HCT116 (cell line): ENCODE data around the gene IL1R2. TPM values are rescaled to one million over a fixed set of nuclear protein-coding genes. Genes with fewer than 3 reads are reported as not detected.

Source experiments
- ATAC-seq: fragments of 200-7000 bp; cut with Tn5 transposase; 2 replicates; pipeline ENCODE4 v1.9.1; 2020; ENCODE audit warnings: mild to moderate bottlenecking, moderate library complexity
- BruUV-seq: library from RNA; stranded (reverse); fragments of 400-500 nt; replicated peaks from 2 replicates; lab custom pipeline; 2021; lab: Mats Ljungman, UMichigan
- CTCF ChIA-PET: fragments of 300-600 bp; sonication (Branson Sonifier 250); formaldehyde crosslinking; loops from one replicate; lab custom pipeline; 2021; ENCODE audit warnings: antibody characterized with exemption; lab: Charles Lee
- POLR2A ChIA-PET: fragments of 300-600, 350-600 bp; sonication (Branson Sonifier 250); formaldehyde crosslinking; loops from one replicate; lab custom pipeline; 2021; ENCODE audit warnings: antibody characterized with exemption; lab: Charles Lee
- RAD21 ChIA-PET, 2 experiments: fragments of 300-600 bp; sonication (Branson Sonifier 250); formaldehyde crosslinking; loops; one replicate each; lab custom pipeline; 2023; ENCODE audit warnings: low total read pairs in 2 of 2; ENCODE audit not compliant: uncharacterized antibody in 2 of 2, unreplicated experiment in 2 of 2, low non-redundant PET in 1 of 2; lab: Charles Lee
- DNase-seq: peaks from one replicate; pipeline ENCODE4 v3.0.0-alpha.2; 2010; ENCODE audit warnings: low read depth, low spot score
- H2AFZ ChIP-seq: fragments of 200-600 bp; shearing (Covaris generic), sonication (generic); 2 replicates; pipeline ENCODE4 v1.6.1; 2017; ENCODE audit warnings: low read depth, mixed run types, mixed read lengths, antibody characterized with exemption, low read length; ENCODE audit not compliant: poor library complexity, severe bottlenecking
- H3K27ac ChIP-seq: 2 replicates; pipeline ENCODE4 v1.5.1; 2012; ENCODE audit warnings: low read depth, low read length
- H3K27me3 ChIP-seq: fragments of 200-600 bp; sonication (generic); 2 replicates; pipeline ENCODE4 v1.6.1; 2016; ENCODE audit warnings: mixed run types, low read length, mixed read lengths; ENCODE audit not compliant: insufficient read depth
- H3K36me3 ChIP-seq, 2 experiments: fragments of 200-500 bp in 1 of 2; fragments of 200-600 bp in 1 of 2; sonication (Bioruptor generic) in 1 of 2; sonication (generic) in 1 of 2; 2 replicates each; pipeline versions ENCODE4 v1.5.1 to v1.6.1; 2014 to 2016; ENCODE audit warnings: low read length in 2 of 2, inconsistent platforms in 1 of 2, mixed read lengths in 1 of 2, mixed run types in 1 of 2; ENCODE audit not compliant: insufficient read depth in 2 of 2, control insufficient read depth in 1 of 2
- H3K4me1 ChIP-seq, 2 experiments: fragments of 200-600 bp in 1 of 2; sonication (generic) in 1 of 2; 2 replicates each; pipeline versions ENCODE4 v1.5.1 to v1.6.1; 2012 to 2017; ENCODE audit warnings: low read length in 2 of 2, inconsistent platforms in 1 of 2, mild to moderate bottlenecking in 1 of 2, mixed read lengths in 1 of 2, mixed run types in 1 of 2, moderate library complexity in 1 of 2; ENCODE audit not compliant: insufficient read depth in 2 of 2, control insufficient read depth in 1 of 2
- H3K4me2 ChIP-seq: fragments of 200-600 bp; sonication (generic); 2 replicates; pipeline ENCODE4 v1.6.1; 2017; ENCODE audit warnings: mixed run types, low read length, mixed read lengths
- H3K4me3 ChIP-seq, 2 experiments: fragments of 200-600 bp in 1 of 2; sonication (generic) in 1 of 2; replicated peaks in 1 of 2; 2 replicates each; pipeline ENCODE4 v1.5.1; 2011 to 2016; ENCODE audit warnings: low read length in 2 of 2, control low read depth in 1 of 2, low read depth in 1 of 2, mild to moderate bottlenecking in 1 of 2, mixed read lengths in 1 of 2, mixed run types in 1 of 2
- H3K79me2 ChIP-seq: fragments of 200-600 bp; sonication (generic); 2 replicates; pipeline ENCODE4 v1.6.1; 2017; ENCODE audit warnings: mild to moderate bottlenecking, mixed run types, low read length, moderate library complexity, mixed read lengths; ENCODE audit not compliant: insufficient read depth
- H3K9ac ChIP-seq: fragments of 200-600 bp; sonication (generic); 2 replicates; pipeline ENCODE4 v1.6.1; 2016; ENCODE audit warnings: low read length, mixed read lengths
- H3K9me2 ChIP-seq: fragments of 200-600 bp; sonication (generic), shearing (Covaris generic); 2 replicates; pipeline ENCODE4 v1.6.1; 2017; ENCODE audit warnings: mixed run types, mild to moderate bottlenecking, moderate library complexity; ENCODE audit not compliant: insufficient read depth
- H3K9me3 ChIP-seq, 2 experiments: fragments of 200-500 bp in 1 of 2; fragments of 200-600 bp in 1 of 2; sonication (Bioruptor generic) in 1 of 2; sonication (generic) in 1 of 2; 2 replicates each; pipeline ENCODE4 v1.6.1; 2014 to 2017; ENCODE audit warnings: low read length in 2 of 2, mixed read lengths in 2 of 2, inconsistent platforms in 1 of 2, low read depth in 1 of 2, mild to moderate bottlenecking in 1 of 2, mixed run types in 1 of 2, moderate library complexity in 1 of 2; ENCODE audit not compliant: control insufficient read depth in 1 of 2, insufficient read depth in 1 of 2
- H4K20me1 ChIP-seq: fragments of 200-600 bp; sonication (generic), shearing (Covaris generic); 2 replicates; pipeline ENCODE4 v1.6.1; 2017; ENCODE audit warnings: mixed run types, mild to moderate bottlenecking, moderate library complexity; ENCODE audit not compliant: insufficient read depth
- CEBPB ChIP-seq: IDR thresholded peaks from 2 replicates; pipeline ENCODE4 v1.6.1; 2012; ENCODE audit warnings: low read depth
- EGR1 ChIP-seq: IDR thresholded peaks from 2 replicates; pipeline ENCODE4 v1.6.1; 2012; ENCODE audit warnings: low read depth
- ELF1 ChIP-seq: IDR thresholded peaks from 2 replicates; pipeline ENCODE4 v1.6.1; 2012; ENCODE audit warnings: low read depth, borderline replicate concordance
- FOSL1 ChIP-seq: IDR thresholded peaks from 2 replicates; pipeline ENCODE4 v1.6.1; 2012; ENCODE audit warnings: low read depth
- JUND ChIP-seq: IDR thresholded peaks from 2 replicates; pipeline ENCODE4 v1.6.1; 2012
- POLR2AphosphoS5 ChIP-seq: IDR thresholded peaks from 2 replicates; pipeline ENCODE4 v1.6.1; 2011; ENCODE audit warnings: mild to moderate bottlenecking, low read depth, low read length, moderate library complexity
- SIN3A ChIP-seq: IDR thresholded peaks from 2 replicates; pipeline ENCODE4 v1.6.1; 2012; ENCODE audit warnings: low read depth
- ZFX ChIP-seq: fragments of 450-650 bp; IDR thresholded peaks from 2 replicates; pipeline ENCODE4 v1.6.1; 2017
- intact Hi-C: fragments of 100-400 bp; cut with micrococcal nuclease; formaldehyde crosslinking; loops from 2 replicates; pipeline ENCODE4 v1.10.0; 2022
- total RNA-seq: library from RNA; stranded (reverse); gene quantifications from one replicate; pipeline ENCODE4 v1.2.1, GENCODE V29; 2021; ENCODE audit not compliant: unreplicated experiment
- TF ChIP-seq, protein P1 (sequence below): IDR thresholded peaks from 2 replicates; pipeline ENCODE4 v1.6.1; 2012
- TF ChIP-seq, protein P2 (sequence below): IDR thresholded peaks from 2 replicates; pipeline ENCODE4 v1.6.1; 2012

Gene IL1R2
- total RNA-seq, 1 experiment from 2014 or later, result 0.52 TPM

DNA sequence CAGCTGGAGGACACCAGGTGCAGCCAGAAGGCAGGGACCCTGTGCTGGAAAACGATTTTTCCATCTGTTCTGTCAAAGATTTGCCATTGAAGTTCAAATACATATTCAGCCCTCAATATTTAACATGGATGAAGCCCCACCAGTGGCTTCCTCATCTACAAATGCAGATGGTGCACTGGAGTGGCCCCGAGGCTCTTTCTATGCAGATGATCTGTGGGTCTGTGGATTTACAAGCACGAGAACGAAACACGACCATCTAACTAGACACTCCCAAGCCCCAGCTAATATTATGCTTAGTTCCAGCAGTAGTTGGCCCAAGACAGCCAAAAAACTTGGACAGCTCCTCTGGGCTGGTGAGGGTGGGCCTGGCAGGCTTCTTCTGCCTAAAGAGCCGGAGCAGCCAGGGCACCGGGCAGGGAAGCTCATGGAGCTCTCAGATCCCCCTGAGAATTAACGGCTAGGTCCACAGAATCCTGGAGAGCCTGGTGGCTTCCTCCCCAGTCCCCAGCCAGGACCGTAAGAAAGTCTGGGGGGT, 9.2 kb upstream of the IL1R2 start:
- ChIA-PET POLR2A (no interaction called here), CTCF (no interaction called here), RAD21 (no interaction called here)
- no peak overlapping the region for H3K4me2 ChIP-seq
- H3K9ac ChIP-seq, result no peak overlapping the region
- ATAC-seq (no peak), DNase-seq (no peak)
- intact Hi-C loops, result loop anchor here (10.0 kb wide), 1 partner anchor 568 kb away; no protein-coding TSS in a partner anchor
- no peaks in the 10 kb centered on the region for H3K9me3 ChIP-seq
- TF ChIP-seq, protein P1, sequence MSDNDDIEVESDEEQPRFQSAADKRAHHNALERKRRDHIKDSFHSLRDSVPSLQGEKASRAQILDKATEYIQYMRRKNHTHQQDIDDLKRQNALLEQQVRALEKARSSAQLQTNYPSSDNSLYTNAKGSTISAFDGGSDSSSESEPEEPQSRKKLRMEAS, result no peak
- no peak for TF ChIP-seq POLR2AphosphoS5
- no peak for TF ChIP-seq ELF1
- no peak for TF ChIP-seq FOSL1
- TF ChIP-seq SIN3A, result no peak
- no peak for TF ChIP-seq JUND
- no peak for TF ChIP-seq CEBPB
- TF ChIP-seq, protein P2, sequence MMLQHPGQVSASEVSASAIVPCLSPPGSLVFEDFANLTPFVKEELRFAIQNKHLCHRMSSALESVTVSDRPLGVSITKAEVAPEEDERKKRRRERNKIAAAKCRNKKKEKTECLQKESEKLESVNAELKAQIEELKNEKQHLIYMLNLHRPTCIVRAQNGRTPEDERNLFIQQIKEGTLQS, result no peak
- H3K4me1 ChIP-seq, result no peaks in the 10 kb centered on the region
- no peak overlapping the region for H3K27ac ChIP-seq
- no peaks in the 10 kb centered on the region for H3K79me2 ChIP-seq
- H3K36me3 ChIP-seq, result no peaks in the 10 kb centered on the region
- no peak overlapping the region for H2AFZ ChIP-seq
- H3K9me2 ChIP-seq, result no peaks in the 10 kb centered on the region
- no peaks in the 10 kb centered on the region for H4K20me1 ChIP-seq
- H3K27me3 ChIP-seq, result no peaks in the 10 kb centered on the region
- H3K4me3 ChIP-seq, result no peak overlapping the region
- no TSS peak for BruUV-seq

DNA sequence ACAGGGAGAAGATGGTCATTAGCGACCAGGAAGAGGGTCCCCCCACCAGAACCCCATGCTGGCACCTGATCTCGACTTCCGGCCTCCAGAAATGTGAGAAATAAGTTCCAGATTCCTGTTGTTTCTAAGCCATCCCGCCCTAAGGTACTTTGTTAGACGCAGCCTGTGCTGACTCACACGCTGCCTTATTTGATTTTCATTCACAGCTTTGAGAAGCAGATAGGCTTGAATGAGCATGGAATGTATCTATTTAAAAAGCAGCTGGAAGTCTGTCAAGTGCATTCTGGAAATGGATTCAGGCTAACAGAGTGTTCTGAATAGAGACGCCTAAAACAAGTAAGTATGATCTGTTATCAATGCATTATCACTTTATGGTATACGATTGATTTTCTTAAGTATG, 8.3 kb upstream of the IL1R2 start:
- Histone ChIP-seq H3K27me3 (no peaks in the 10 kb centered on the region), H3K27ac (no peak overlapping the region), H3K9me3 (no peaks in the 10 kb centered on the region), H4K20me1 (no peaks in the 10 kb centered on the region), H2AFZ (no peak overlapping the region), H3K4me2 (no peak overlapping the region), H3K9me2 (no peaks in the 10 kb centered on the region), H3K36me3 (no peaks in the 10 kb centered on the region), H3K79me2 (no peaks in the 10 kb centered on the region), H3K4me1 (no peaks in the 10 kb centered on the region), H3K9ac (no peak overlapping the region), H3K4me3 (no peak overlapping the region)
- RAD21 ChIA-PET, result no interaction called here
- CTCF ChIA-PET, result interaction anchor here (1.3 to 1.8 kb wide), 2 partner anchors 100 to 642 kb away, joined by 5 to 8 read pairs; no protein-coding TSS in a partner anchor
- no peak for ATAC-seq
- intact Hi-C loops, result loop anchor here (10.0 kb wide), 1 partner anchor 569 kb away; no protein-coding TSS in a partner anchor
- no TSS peak for BruUV-seq
- POLR2A ChIA-PET, result no interaction called here
- no peak for TF ChIP-seq ZFX
- TF ChIP-seq EGR1, result no peak
- TF ChIP-seq, protein P2, result no peak
- no peak for DNase-seq
